Gastroesophageal sphincter (tissue), 3 donors: ENCODE data around the gene GABBR1.

ENCODE experiments used
- CTCF ChIP-seq, 4 experiments: fragments of 200-600 bp in 2 of 4; fragments of 450-650 bp in 2 of 4; sonication (generic) in 1 of 4; IDR thresholded peaks; one replicate each; pipeline ENCODE4 v1.5.1; 2017 to 2019; ENCODE audit warnings: antibody characterized with exemption in 4 of 4, mild to moderate bottlenecking in 2 of 4, moderate library complexity in 2 of 4
- POLR2A ChIP-seq, 2 donors: fragments of 450-650 bp; IDR thresholded peaks; one replicate each; pipeline ENCODE4 v1.6.1; 2017; ENCODE audit warnings: antibody characterized with exemption in 2 of 2, mild to moderate bottlenecking in 2 of 2, moderate library complexity in 1 of 2

DNA sequence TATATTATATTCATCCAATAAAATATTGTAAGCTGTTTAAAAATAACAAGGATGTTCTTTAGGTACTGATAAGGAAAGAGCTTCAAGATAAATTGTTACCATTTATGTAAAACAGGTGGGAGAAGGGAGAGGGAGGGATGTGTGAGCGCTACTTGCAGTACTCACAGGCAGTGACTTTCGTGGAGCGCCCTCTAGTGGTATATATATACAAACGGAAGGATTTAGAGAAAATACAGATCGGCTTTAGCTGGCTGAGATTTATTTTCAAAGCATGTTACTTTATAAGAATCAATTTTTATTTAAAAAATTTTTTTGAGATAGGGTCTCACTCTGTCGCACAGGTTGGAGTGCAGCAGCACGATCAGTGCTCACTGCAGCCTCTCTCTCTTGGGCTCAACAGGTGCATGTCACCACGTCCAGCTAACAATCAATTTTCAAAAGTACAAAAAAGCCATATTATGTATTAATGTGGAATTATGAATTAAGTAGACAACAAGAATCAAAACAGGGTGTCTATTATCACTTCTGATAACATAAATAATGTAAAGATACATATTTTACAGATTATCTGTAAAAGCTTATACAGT lies 20.6 kb upstream of the GABBR1 start:
- TF ChIP-seq POLR2A (IDR thresholded peaks at IDR 0.05): no peak
- TF ChIP-seq CTCF (IDR thresholded peaks at IDR 0.05): peak; percentile 49 to 76 (median 72)
